T-helper 22 cell (primary cell): ENCODE measurements around the gene MROH9.

Source experiments
- DNase-seq: peaks from one replicate; pipeline ENCODE4 v3.0.0-alpha.2; 2020; ENCODE audit warnings: low read depth

The MROH9 gene

DNA sequence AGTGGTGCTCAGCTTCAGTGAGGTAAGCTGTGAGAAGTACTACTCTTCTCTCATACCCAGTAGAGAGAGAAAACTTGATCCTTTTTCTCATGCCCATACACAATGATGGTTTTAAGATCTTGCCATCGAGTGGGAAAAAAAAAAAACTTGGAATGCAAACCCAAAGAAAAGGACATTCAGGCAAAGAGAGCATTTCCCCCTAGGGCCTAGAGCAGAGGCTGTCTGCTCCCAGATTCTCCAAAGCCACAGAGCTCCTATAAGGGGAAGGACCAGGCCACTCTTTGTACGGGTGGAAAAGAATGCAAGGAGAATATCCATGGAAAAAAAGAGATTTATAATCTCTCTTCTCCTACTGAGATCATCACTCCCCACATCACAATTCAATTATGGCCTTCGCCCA lies 34.9 kb downstream of the MROH9 start:
- DNase-seq, result no peak

DNA sequence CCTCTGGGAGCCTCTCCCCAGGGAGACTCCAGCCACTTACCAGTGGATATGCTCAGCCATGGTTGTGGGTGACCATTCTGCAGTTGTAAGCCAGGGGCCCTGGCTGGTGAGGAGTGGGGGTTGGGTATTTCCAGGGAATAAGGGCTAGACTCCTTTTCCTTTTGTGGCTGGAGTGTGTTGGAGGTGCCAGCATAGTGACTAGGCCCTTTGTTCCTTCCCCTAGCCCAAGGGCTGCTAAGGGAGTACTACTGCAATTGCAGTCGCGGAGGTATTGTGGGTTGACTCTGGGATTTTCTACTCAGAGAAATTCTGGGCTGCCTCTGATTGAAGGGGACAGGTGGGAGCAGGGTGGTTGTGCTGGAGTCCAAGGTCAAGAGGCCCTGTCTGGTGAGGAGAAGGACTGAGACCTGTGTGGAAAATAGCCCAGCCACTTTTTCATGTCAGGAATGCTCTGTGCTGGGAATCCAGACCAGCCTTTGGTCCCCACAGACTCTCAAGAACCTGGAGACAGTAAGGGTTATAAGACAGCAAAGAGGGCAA lies 43.1 kb downstream of the MROH9 start:
- DNase-seq, result no peak

DNA sequence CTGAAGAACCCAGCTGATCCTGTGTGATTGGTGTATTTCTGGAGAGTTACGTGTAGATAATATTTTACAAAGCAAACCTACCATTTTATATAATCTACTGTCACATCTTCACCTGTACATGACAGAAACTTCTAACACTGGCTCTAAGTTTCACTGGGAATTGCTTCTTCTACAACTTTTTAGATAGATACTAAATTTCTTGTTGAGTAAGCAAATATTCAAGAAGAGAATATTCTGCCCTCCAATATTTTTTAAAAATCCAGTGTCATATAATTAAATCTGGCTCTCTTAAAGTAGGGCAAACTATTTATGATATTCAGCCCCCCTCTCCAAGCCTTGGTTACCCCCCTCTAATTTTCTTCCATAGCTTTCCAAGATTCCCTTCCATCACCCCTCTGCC lies 50.1 kb downstream of the MROH9 start:
- DNase-seq, result no peak

DNA sequence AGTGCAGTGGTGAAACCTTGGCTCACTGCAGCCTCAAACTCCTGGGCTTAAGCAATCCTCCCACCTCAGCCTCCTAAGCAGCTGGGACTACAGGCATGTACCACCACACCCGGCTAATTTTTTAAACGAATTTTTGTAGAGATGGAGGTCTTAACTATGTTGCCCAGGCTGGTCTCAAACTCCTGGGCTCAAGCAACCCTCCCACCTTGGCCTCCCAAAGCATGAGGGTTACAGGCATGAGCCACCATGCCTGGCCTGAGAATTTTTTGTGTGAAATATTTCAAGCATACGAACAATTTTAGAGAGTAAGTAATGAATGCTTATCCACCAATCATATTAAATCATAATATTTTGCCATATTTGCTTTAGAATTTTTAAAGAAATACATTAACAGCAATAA lies 51.6 kb downstream of the MROH9 start:
- no peak for DNase-seq

DNA sequence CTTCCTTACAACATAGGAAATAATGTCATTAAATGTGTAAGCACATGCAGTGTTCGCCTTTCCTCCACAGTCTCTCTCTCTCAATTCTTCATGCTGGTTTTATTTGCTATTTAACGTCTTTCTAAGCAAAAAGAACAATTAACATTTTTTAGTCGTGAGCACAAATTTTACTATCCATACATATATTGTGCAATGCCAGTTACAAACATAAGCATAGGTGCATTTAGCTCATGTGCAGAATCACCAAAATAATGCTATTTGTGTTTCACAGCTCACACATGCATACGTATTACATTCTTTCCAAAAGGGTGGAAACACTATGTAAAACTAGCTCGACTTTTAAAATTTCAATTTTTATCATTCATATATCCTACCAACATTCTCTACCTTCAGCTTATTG lies 52.1 kb downstream of the MROH9 start:
- no peak for DNase-seq

DNA sequence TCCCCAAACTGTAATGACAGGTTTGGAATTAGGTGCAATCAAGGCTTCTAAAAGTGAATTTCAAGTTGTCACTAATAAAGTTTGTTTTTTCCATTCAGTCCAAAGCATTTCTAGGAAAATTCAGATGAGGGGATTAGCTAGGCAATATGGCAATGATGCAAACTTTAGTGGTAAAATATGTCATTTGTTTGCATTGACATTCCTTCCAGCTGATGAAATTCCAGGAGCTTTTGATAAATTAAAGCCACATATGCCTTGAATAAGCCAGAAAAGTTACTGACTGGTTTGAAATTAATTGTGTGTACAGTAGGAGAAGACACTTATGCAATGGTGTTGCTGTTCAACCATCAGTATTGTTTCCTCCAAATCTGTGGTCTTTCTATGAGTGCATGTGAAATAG lies 57.8 kb downstream of the MROH9 start:
- no peak for DNase-seq

DNA sequence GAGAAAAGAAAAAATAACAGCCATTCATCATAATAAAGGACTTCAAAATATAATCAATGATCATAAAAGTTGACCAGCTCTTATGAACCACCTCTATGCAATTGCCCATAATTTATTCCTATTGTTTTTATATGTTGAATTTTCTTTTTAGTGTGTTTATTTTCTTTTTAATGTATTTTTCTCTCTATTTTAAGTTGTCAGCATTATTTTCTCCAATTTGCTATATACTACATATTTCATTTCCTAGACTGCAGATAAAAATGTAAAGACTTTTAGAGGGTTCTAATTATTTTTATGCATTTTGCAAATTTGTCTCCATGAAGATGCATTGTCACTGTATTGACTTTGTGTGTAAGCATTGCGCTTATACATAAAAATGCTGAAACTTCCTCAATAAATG lies 58.4 kb downstream of the MROH9 start:
- DNase-seq, result no peak

DNA sequence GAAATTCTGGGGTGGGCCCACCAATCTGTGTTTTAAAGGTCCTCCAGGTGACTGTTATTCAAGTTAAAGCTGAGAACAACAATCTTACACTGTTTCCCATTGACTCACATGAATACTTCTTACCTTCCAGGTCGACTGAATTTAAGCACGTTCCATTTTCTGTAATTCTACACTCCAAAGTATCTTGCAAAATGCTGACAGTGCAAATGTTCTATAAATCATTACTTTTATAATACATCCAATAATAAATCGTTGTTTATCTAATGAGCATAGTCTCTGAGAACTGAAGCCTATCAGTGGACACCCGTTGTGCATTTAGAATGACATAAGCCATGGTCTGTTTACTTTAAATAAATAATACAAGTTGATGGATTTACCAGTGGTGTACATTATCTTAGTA lies 79.5 kb downstream of the MROH9 start:
- no peak for DNase-seq

DNA sequence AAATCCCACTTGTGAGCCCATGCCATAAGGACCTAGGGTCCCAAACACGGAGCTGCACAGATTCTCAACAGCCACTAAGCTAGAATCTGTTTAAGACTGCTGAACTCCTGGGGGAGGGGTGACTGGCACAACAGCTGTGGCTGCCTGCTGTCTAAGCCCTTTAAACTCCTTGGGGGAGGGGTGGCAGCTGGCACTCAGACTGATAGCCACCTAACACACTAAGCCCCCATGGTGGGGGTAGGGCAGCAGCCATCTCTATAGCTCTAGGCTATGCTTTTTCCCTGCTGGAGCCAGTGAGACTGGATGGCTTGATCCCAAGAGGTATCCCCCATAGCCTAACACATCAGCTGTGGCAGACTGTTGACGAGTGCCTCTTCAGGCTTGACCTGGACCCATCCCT lies 82.1 kb downstream of the MROH9 start:
- DNase-seq, result no peak

DNA sequence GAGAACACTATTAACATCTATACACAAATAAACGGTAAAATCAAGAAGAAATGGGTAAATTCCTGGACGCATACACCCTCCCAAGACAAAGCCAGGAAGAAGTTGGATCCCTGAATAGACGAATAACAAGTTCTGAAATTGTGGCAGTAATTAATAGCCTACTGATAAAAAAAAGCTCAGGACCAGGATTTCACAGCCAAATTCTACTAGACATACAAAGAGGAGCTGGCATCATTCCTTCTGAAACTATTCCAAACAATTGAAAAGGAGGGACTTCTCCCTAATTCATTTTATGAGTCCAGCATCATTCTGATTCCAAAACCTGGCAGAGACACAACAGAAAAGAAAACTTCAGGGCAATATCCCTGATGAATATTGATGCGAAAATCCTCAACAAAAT lies 84.6 kb downstream of the MROH9 start:
- no peak for DNase-seq

DNA sequence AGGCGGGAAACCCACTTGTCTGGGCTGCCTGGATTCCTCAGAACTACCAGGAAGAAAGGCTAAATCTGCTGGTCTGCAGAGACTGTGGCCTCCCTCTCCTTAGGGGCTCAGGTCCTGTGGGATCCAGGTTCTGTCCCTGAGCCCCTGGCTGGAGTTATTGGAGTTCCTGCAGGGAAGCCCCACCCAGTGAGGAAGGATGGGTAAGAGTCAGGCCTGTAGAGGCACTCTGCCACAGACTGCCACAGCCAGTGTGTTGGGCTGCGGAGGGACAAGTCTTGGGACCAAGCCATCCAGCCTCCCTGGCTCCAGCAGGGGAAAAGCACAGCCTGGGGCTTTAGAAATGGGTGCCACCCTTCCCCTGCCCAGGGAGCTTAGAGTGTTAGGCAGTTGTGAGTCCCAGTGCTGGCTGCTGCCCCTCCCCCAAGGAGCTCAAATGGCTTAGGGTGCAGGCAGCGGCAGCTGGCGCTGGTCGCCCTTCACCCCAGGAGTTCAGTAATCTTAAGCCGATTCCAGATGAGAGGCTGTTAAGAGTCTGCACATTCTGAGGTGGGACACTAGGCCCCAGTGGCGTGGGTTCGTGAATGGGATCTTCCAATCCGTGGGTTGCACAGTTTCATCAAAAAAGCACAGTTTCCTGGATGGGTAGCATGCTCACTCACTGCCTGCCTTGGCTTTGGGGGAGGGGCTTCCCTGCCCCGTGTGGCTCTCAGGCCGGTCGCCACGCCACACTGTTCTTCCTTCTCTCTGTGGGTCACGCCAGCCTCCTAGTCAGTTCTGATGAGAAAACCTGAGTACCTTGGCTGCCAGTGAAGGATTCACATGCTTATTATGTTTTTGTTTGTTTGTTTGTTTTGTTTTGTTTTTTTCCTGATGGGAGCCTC lies 97.7 kb downstream of the MROH9 start:
- no peak for DNase-seq

DNA sequence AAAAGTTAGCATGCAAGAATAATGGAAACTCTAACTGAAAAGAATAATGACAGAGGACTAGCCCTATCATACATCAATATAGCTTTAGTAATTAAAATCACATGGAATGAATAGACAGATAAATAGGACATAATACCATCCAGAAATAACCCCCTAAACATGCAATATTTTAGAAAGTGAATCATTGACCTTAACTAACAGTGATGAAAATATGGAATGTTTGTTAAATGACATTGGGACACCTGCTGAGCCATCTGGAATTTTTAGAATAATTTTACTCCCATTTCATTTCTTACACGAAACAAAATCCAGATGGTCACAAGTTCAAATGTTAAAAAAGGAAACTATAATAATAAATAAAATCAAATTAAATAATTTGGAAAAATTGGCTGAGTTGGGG lies 102.3 kb downstream of the MROH9 start:
- no peak for DNase-seq

DNA sequence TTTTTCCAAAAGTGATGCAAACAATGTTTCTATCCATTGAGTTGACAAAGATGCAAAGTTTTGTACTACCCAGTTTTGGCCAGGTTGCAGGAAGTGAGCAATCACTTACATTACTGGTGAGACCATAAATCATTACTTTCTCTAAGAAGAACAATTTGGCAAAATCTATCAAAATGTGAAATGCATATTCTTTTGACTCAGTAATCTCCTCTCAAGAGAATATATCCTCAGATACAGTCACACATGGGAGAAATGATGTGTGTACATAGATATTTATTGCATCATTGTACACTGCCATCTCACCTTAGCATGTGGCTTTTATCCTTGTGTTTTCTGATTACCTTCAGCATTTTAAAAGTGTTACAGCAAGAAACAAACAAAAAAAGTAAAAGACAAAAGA lies 103.0 kb downstream of the MROH9 start:
- DNase-seq, result no peak

DNA sequence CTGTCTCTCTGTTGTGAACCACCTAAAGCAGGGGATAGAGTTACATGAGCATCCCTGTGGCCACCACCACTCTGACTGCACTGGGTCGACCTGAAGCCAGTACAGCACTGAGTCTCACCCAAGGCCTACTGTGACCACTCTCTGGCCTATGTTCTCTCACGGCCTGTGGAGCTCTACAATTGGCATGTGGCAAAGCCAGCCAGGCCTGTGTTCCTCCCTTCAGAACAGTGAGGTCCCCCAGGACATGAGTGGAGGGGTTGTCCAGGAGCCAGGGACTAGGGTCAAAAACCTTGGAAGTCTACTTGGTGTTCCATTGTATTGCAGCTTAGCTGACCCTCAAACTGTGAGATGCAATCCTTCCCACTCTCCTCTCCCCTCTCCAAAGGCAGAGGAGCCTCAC lies 112.7 kb downstream of the MROH9 start:
- no peak for DNase-seq

DNA sequence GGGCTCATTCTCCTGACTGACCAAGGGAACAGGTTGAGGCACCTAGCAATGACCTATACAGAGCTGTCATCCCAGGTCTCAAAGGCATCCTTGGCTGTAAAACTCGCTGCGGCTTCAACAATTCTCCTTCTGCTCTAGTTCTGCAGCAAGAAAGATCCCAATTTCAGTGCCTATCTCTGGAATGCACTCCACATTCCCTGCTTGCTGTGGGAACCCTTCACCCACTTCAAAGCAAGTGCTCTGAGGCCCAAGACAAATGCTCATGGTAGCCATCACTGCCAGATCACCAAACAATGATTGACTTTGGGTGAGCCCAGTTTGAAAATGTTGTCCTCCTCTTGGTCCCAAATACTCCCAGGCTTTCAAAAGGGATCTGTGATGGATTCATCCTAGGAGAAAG lies 117.6 kb downstream of the MROH9 start:
- DNase-seq, result no peak

DNA sequence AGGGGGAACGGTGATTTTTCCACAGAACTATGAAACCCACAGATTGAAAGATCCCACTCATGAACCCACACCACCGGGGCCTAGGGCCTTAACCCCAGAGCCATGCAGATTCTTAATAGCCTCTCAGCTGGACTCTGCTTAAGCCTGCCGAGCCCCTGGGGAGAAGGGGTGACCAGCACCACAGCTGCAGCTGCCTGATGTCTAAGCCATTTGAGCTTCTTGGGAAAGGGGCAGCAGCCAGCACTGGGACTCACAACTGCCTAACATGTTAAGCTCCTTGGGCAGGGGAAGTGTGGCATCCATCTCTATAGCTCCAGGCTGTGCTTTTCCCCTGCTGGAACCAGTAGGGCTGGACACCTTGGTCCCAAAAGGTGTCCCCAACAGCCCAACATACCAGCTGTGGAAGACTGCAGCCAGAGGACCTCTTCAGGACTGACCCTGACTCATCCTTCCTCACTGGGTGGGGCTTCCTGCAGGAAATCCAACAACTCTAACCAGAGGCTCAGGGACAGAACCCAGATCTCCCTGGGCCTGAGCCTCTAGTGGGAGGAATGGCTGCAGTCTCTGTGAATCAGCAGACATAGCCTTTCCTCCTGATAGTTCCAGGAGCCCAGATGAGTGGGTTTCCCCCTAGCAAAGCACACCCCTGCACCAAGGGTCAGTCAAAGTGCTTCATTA lies 120.8 kb downstream of the MROH9 start:
- DNase-seq, result no peak

DNA sequence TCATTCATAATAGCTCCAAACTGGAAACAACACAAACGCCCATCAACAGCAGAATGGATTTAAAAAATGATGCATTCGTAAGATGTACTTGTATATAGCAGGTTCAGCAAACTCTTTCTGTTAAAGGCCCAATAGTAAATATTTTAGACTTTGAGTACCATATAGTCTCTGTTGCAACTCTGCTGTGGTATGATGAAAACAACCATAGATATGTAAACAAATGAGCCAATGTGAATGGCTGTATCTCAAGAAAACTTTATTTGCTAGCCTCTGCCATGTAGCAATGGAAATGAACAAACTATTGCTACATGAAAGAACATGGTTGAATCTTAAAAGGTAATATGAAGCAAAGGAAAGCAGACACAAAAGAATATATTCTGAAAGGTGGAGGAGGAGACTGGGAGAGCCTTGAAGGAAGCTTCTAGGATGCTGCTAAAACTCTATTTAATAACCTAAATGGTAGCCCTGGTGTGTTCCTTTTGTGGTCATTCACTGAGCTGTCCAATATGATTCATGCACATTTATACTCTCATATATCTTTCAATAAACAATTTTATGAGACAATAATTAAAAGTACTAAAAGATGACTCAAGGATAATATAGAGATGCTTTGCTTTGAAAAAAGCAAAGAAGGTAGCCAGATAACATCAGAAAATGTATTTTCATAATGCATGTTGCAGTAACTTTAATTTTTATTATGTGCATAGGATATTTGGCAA lies 126.2 kb downstream of the MROH9 start:
- DNase-seq, result no peak

DNA sequence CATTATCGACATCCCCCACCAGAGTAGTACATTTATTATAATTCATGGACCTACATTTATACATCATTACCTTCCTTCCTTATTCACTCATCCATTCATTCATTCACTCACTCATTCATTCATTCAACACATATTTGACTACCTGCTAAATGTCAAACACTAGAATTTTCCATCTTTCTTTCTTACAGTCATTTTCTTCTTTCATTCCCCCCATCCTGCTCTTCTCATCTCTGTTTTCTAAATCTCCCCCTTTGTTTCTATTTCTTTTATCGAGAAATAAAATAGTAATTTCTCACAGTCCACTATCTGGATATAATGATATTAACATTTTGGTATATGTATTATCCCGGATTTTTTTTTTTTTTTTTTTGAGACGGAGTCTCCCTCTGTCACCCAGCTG lies 127.6 kb downstream of the MROH9 start:
- no peak for DNase-seq

DNA sequence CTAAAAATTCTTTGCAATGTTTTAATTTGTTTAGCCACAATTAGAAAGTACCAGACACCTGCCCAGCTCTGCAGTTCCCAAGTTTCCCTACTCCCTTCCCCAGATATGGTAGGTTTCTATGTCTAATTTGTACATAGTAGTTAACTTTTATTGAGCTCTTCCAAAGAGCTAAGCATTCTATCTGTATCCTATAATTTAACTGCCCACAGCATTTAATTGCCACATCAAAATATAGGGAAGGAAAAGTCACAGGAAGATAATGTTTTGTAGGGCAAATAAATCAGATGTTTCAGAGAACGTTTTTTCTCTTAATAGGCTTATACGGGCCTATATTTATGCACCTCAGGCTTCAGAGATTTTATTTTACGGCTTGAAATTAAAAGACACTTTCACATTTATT lies 139.7 kb downstream of the MROH9 start:
- no peak for DNase-seq

DNA sequence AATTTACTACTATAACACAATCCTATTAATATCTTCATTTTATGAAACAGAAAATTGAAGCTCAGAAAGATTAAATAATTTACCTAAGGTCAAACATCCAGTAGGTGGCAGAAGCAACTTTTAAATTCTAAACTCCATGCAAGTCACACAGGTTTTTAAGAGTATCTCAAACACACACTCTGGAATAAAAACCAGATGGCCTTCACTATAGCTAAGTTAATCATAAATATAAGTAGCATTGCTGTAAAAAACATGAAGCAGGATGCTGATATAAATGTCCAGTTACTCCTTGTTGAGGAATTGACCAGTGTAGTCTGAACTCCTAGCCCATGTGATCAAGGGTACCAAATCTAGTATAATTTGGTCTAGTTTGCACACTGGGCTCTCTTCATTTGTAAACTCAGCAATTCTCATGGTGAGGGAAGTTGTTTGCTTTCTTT lies 146.0 kb downstream of the MROH9 start:
- no peak for DNase-seq

DNA sequence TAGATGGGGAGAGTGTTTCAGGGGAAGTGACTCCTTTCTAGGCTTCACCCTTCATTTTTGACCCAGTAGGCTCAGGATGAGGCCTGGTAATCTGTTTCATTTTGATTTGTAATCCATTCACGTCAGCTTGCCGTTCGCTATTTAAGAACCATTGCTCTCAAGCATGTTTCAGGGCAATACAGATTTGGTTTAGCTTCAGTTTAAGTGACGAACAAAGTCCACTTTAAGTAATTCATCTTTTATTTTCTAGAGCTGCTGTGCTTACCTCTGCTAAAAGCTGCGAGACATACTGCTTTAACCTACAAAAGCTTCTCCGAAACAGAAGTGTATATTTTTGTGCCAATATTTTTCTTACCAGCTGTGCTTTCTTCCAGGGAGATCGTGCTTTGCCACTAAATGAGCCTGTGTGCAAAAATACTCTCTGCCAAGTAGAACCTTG lies 146.4 kb downstream of the MROH9 start:
- no peak for DNase-seq

DNA sequence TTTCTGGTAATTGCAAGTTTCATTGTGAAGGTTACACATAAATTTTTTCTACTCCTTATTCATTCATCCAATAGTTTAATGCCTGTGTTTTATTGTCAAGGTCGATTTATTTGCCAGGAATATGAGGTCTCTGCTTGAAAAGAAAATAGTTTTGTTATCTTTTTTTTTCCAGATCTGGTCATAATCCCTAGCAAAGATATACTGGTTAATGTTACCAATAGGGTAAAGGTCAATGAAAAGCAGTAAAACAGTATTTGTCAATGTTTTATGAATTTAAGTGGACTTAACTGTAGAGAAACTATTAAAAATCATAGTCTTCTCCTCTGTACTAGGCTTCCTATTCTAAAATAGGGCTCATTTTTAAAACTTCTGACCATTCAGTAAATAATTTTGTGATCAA lies 147.3 kb downstream of the MROH9 start:
- DNase-seq, result no peak

DNA sequence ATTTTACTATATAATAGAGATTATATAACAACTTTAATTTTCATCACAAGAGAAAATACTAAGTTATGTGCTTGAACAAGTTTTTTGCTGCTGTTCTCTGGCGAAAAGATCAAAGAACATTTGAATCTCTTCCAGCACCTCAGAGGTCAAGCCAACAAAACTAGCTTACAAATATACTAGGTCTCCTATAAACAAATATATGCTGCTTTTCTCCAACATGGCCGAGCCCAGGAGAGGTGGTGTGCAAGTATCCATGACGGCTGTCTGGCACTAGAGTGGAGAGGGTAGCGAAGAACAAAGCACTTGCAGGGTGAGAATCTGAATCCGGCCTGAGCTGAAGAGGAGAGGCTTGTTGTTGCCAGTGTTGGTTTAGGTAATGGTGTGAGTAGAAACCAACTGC lies 147.9 kb downstream of the MROH9 start:
- DNase-seq, result no peak
